H9 (cell line): ENCODE data around the gene GNB1L. TPM values are rescaled to one million over a fixed set of nuclear protein-coding genes. Genes with fewer than 3 reads are reported as not detected.

Experiments
- DNase-seq: peaks from one replicate; pipeline ENCODE4 v3.0.0-alpha.2; 2017
- H2AFZ ChIP-seq: one replicate; pipeline ENCODE4 v1.6.1; 2013; ENCODE audit warnings: mild to moderate bottlenecking, low read length, control low read depth, moderate library complexity
- H2AK5ac ChIP-seq: 2 replicates; pipeline ENCODE4 v1.6.1; 2013; ENCODE audit warnings: low read length, control low read depth, mixed read lengths; ENCODE audit not compliant: insufficient read length
- H2BK120ac ChIP-seq: one replicate; pipeline ENCODE4 v1.6.1; 2013; ENCODE audit warnings: low read depth, mild to moderate bottlenecking, low read length, control low read depth, inconsistent platforms; ENCODE audit not compliant: poor library complexity, severe bottlenecking
- H2BK12ac ChIP-seq: 2 replicates; pipeline ENCODE4 v1.6.1; 2013; ENCODE audit warnings: low read length, control low read depth, mixed read lengths, low read depth; ENCODE audit not compliant: insufficient read length
- H2BK15ac ChIP-seq: 2 replicates; pipeline ENCODE4 v1.6.1; 2013; ENCODE audit warnings: low read depth, low read length, control low read depth
- H2BK20ac ChIP-seq: one replicate; pipeline ENCODE4 v1.6.1; 2013; ENCODE audit warnings: low read depth, mild to moderate bottlenecking, low read length, control low read depth, inconsistent platforms; ENCODE audit not compliant: poor library complexity, severe bottlenecking
- H2BK5ac ChIP-seq: 2 replicates; pipeline ENCODE4 v1.6.1; 2013; ENCODE audit warnings: low read length, control low read depth, mixed read lengths; ENCODE audit not compliant: insufficient read length
- H3K14ac ChIP-seq: 2 replicates; pipeline ENCODE4 v1.6.1; 2013; ENCODE audit warnings: low read length, control low read depth; ENCODE audit not compliant: insufficient read depth
- H3K18ac ChIP-seq: 2 replicates; pipeline ENCODE4 v1.6.1; 2013; ENCODE audit warnings: low read depth, mild to moderate bottlenecking, mixed read lengths, low read length, control low read depth; ENCODE audit not compliant: insufficient read length
- H3K23ac ChIP-seq: 2 replicates; pipeline ENCODE4 v1.6.1; 2013; ENCODE audit warnings: low read length, control low read depth, mixed read lengths, low read depth; ENCODE audit not compliant: insufficient read length
- H3K23me2 ChIP-seq: 2 replicates; pipeline ENCODE4 v1.6.1; 2013; ENCODE audit warnings: low read depth, mild to moderate bottlenecking, mixed read lengths, low read length, control low read depth; ENCODE audit not compliant: insufficient read length, poor library complexity, severe bottlenecking
- H3K27ac ChIP-seq: 2 replicates; pipeline ENCODE4 v1.5.1; 2013; ENCODE audit warnings: low read length, control low read depth, mixed read lengths, low read depth; ENCODE audit not compliant: insufficient read length
- H3K27me3 ChIP-seq: 2 replicates; pipeline ENCODE4 v1.6.1; 2013; ENCODE audit warnings: low read length, control low read depth, inconsistent platforms; ENCODE audit not compliant: insufficient read depth
- H3K4ac ChIP-seq: 2 replicates; pipeline ENCODE4 v1.6.1; 2013; ENCODE audit warnings: low read depth, mild to moderate bottlenecking, control low read depth, inconsistent platforms, low read length, moderate library complexity
- H3K4me1 ChIP-seq: 2 replicates; pipeline ENCODE4 v1.6.1; 2013; ENCODE audit warnings: low read length, control low read depth, inconsistent platforms; ENCODE audit not compliant: insufficient read depth
- H3K4me2 ChIP-seq: 2 replicates; pipeline ENCODE4 v1.6.1; 2013; ENCODE audit warnings: low read length, control low read depth, mixed read lengths; ENCODE audit not compliant: insufficient read length, insufficient read depth
- H3K56ac ChIP-seq: 2 replicates; pipeline ENCODE4 v1.6.1; 2013; ENCODE audit warnings: low read depth, mild to moderate bottlenecking, mixed read lengths, low read length, control low read depth; ENCODE audit not compliant: insufficient read length
- H3K79me1 ChIP-seq: 2 replicates; pipeline ENCODE4 v1.6.1; 2013; ENCODE audit warnings: low read depth, mild to moderate bottlenecking, moderate library complexity, low read length, control low read depth, inconsistent platforms; ENCODE audit not compliant: insufficient read depth, poor library complexity, severe bottlenecking
- H3K79me2 ChIP-seq: 2 replicates; pipeline ENCODE4 v1.6.1; 2013; ENCODE audit warnings: low read length, control low read depth, inconsistent platforms; ENCODE audit not compliant: insufficient read depth
- H3K9ac ChIP-seq: 2 replicates; pipeline ENCODE4 v1.6.1; 2013; ENCODE audit warnings: low read length, control low read depth, mixed read lengths; ENCODE audit not compliant: insufficient read length; ENCODE audit errors: extremely low read depth
- H3K9me3 ChIP-seq: one replicate; pipeline ENCODE4 v1.6.1; 2013; ENCODE audit warnings: low read depth, low read length, inconsistent platforms; ENCODE audit not compliant: control insufficient read depth
- H3T11ph ChIP-seq: one replicate; pipeline ENCODE4 v1.6.1; 2013; ENCODE audit warnings: mild to moderate bottlenecking, low read length, control low read depth, inconsistent platforms
- H4K20me1 ChIP-seq: one replicate; pipeline ENCODE4 v1.6.1; 2013; ENCODE audit not compliant: control insufficient read depth, insufficient read length, insufficient read depth
- H4K5ac ChIP-seq: 2 replicates; pipeline ENCODE4 v1.6.1; 2013; ENCODE audit warnings: low read depth, mild to moderate bottlenecking, mixed read lengths, low read length, control low read depth; ENCODE audit not compliant: insufficient read length
- H4K8ac ChIP-seq: replicated peaks from 2 replicates; pipeline ENCODE4 v1.6.1; 2013; ENCODE audit warnings: low read length, control low read depth, mixed read lengths, low read depth; ENCODE audit not compliant: insufficient read length
- H4K91ac ChIP-seq: 2 replicates; pipeline ENCODE4 v1.6.1; 2013; ENCODE audit warnings: low read depth, mild to moderate bottlenecking, moderate library complexity, mixed read lengths, low read length, control low read depth; ENCODE audit not compliant: insufficient read length
- H3K27ac Mint-ChIP-seq, 3 experiments: 2 replicates in 2 of 3; 3 replicates in 1 of 3; pipeline ENCODE4 v1.8.0; 2020 to 2021; ENCODE audit warnings: mixed read lengths in 3 of 3, mild to moderate bottlenecking in 1 of 3, moderate library complexity in 1 of 3
- H3K27me3 Mint-ChIP-seq: 2 replicates; pipeline ENCODE4 v1.8.0; 2021; ENCODE audit warnings: low read depth, mild to moderate bottlenecking, moderate library complexity, mixed read lengths
- H3K36me3 Mint-ChIP-seq, 3 experiments: 2 replicates in 2 of 3; 3 replicates in 1 of 3; pipeline ENCODE4 v1.8.0; 2020 to 2021; ENCODE audit warnings: low read depth in 3 of 3, mixed read lengths in 3 of 3; ENCODE audit not compliant: insufficient read depth in 1 of 3
- H3K4me1 Mint-ChIP-seq, 2 experiments: 2 replicates each; pipeline ENCODE4 v1.8.0; 2020; ENCODE audit warnings: mixed read lengths in 2 of 2
- H3K4me3 Mint-ChIP-seq, 2 experiments: 2 replicates in 1 of 2; 3 replicates in 1 of 2; pipeline ENCODE4 v1.8.0; 2020 to 2021; ENCODE audit warnings: mild to moderate bottlenecking in 2 of 2, mixed read lengths in 2 of 2, moderate library complexity in 1 of 2
- H3K9me3 Mint-ChIP-seq, 2 experiments: 2 replicates in 1 of 2; 3 replicates in 1 of 2; pipeline ENCODE4 v1.8.0; 2020; ENCODE audit warnings: mild to moderate bottlenecking in 2 of 2, mixed read lengths in 2 of 2, moderate library complexity in 1 of 2
- CTCF ChIP-seq: fragments of 200-600 bp; sonication (generic); conservative IDR thresholded peaks from 3 replicates; pipeline ENCODE4 v1.8.0; 2021; ENCODE audit warnings: antibody characterized with exemption, mild to moderate bottlenecking
- WGBS: extraction: QIAGEN DNeasy Blood & Tissue Kit; methylation state at CpG from one replicate; pipeline ENCODE4 v1.1.7; 2013; ENCODE audit warnings: missing lambda C conversion rate, low lambda C conversion rate, mixed read lengths; ENCODE audit not compliant: insufficient read length; ENCODE audit errors: extremely low coverage; 5-methylcytosine and 5-hydroxymethylcytosine counted together
- total RNA-seq: library from RNA; stranded (reverse); gene quantifications from 2 replicates; pipeline ENCODE4 v1.2.1, GENCODE V29; 2021

Gene GNB1L
- total RNA-seq, 1 experiment from 2014 or later: 22.4 TPM

- Histone ChIP-seq H3K4ac (no peak overlapping the region), H3K9me3 (no peaks in the 10 kb centered on the region), H3K23me2 (peaks cover 4% of the 10 kb centered on the region), H2BK12ac (no peak overlapping the region), H4K5ac (no peak overlapping the region), H4K8ac (no peak overlapping the region), H3K18ac (no peak overlapping the region), H3K4me2 (peak overlapping the region; percentile 35), H2AK5ac (no peak overlapping the region), H3K23ac (no peak overlapping the region), H4K20me1 (peaks cover 3% of the 10 kb centered on the region), H2BK15ac (no peak overlapping the region), H2BK5ac (no peak overlapping the region), H3K79me1 (no peaks in the 10 kb centered on the region), H2BK20ac (no peak overlapping the region), H3K27me3 (peaks cover 76% of the 10 kb centered on the region), H3K14ac (no peak overlapping the region), H3K79me2 (no peaks in the 10 kb centered on the region), H2AFZ (no peak overlapping the region), H3K27ac (no peak overlapping the region), H3K9ac (no peak overlapping the region), H3T11ph (no peak overlapping the region), H3K56ac (no peak overlapping the region), H3K4me1 (peaks cover 4% of the 10 kb centered on the region; the same call in 1 of the 2 replicates), H2BK120ac (no peak overlapping the region), H4K91ac (no peak overlapping the region)
- no peak for TF ChIP-seq CTCF
- no peak for DNase-seq
- peaks cover 0 to 3% (median 0%) of the 10 kb centered on the region in 3 experiments; a peak in 2 of 7 replicates for H3K36me3 Mint-ChIP-seq
- H3K27me3 Mint-ChIP-seq: peaks cover 85% of the 10 kb centered on the region
- peaks cover 16 to 52% of the 10 kb centered on the region in 2 experiments for H3K4me1 Mint-ChIP-seq
- H3K4me3 Mint-ChIP-seq: peak overlapping the region in 1 of 2 experiments; percentile 38; a peak in 2 of 5 replicates
- no peak overlapping the region for H3K27ac Mint-ChIP-seq
- no CpG with 5 or more reads among the region's 39 CpGs for WGBS
- H3K9me3 Mint-ChIP-seq: peaks cover 5 to 9% of the 10 kb centered on the region in 2 experiments; a peak in 3 of 5 replicates
These were observed 91.0 kb downstream of the GNB1L start for GRCh38 chr22:19763458-19764298.
